Neural progenitor cell (in vitro differentiated cells): ENCODE measurements around the gene KIF26B. TPM values are rescaled to one million over a fixed set of nuclear protein-coding genes. Genes with fewer than 3 reads are reported as not detected.
A peak's percentile ranks its signal among the peaks of the same experiment; 100 is the strongest.

Experiments used
- DNase-seq: peaks from one replicate; pipeline ENCODE4 v3.0.0-alpha.2; 2016; ENCODE audit warnings: low spot score
- H2AFZ ChIP-seq: fragments of 200-600 bp; sonication (generic); replicated peaks from 2 replicates; pipeline ENCODE4 v1.6.1; 2016; ENCODE audit warnings: antibody characterized with exemption
- H3F3A ChIP-seq: fragments of 200-600 bp; sonication (generic); 2 replicates; pipeline ENCODE4 v1.6.1; 2016; ENCODE audit warnings: antibody characterized with exemption, low read depth
- H3K27ac ChIP-seq: fragments of 200-600 bp; sonication (generic); 2 replicates; pipeline ENCODE4 v1.5.1; 2016; ENCODE audit warnings: mild to moderate bottlenecking
- H3K27me3 ChIP-seq: fragments of 200-600 bp; sonication (generic); 2 replicates; pipeline ENCODE4 v1.6.1; 2016; ENCODE audit warnings: mild to moderate bottlenecking, moderate library complexity
- H3K36me3 ChIP-seq: fragments of 200-600 bp; sonication (generic); 2 replicates; pipeline ENCODE4 v1.5.1; 2016
- H3K4me1 ChIP-seq: fragments of 200-600 bp; sonication (generic); 2 replicates; pipeline ENCODE4 v1.6.1; 2016; ENCODE audit warnings: mixed run types
- H3K4me2 ChIP-seq: fragments of 200-600 bp; sonication (generic); 2 replicates; pipeline ENCODE4 v1.6.1; 2016
- H3K4me3 ChIP-seq: fragments of 200-600 bp; sonication (generic); 2 replicates; pipeline ENCODE4 v1.5.1; 2016
- H3K79me2 ChIP-seq: fragments of 200-600 bp; sonication (generic); 2 replicates; pipeline ENCODE4 v1.6.1; 2016; ENCODE audit warnings: low read depth
- H3K9ac ChIP-seq: fragments of 200-600 bp; sonication (generic); 2 replicates; pipeline ENCODE4 v1.6.1; 2016
- H3K9me3 ChIP-seq: fragments of 200-600 bp; sonication (generic); 2 replicates; pipeline ENCODE4 v1.5.1; 2016; ENCODE audit warnings: low read depth
- H4K20me1 ChIP-seq: fragments of 200-600 bp; sonication (generic); 2 replicates; pipeline ENCODE4 v1.6.1; 2016; ENCODE audit warnings: low read depth
- H3K27ac Mint-ChIP-seq: 3 replicates; pipeline ENCODE4 v1.8.0; 2021; ENCODE audit warnings: mixed read lengths
- H3K27me3 Mint-ChIP-seq: 2 replicates; pipeline ENCODE4 v1.8.0; 2022; ENCODE audit warnings: low read depth, mild to moderate bottlenecking, inconsistent platforms, moderate library complexity, mixed read lengths; ENCODE audit not compliant: insufficient read depth
- H3K36me3 Mint-ChIP-seq: 3 replicates; pipeline ENCODE4 v1.8.0; 2021; ENCODE audit warnings: mixed read lengths
- H3K4me1 Mint-ChIP-seq: 3 replicates; pipeline ENCODE4 v1.8.0; 2021; ENCODE audit warnings: mixed read lengths
- H3K4me3 Mint-ChIP-seq: 3 replicates; pipeline ENCODE4 v1.8.0; 2021; ENCODE audit warnings: mild to moderate bottlenecking, moderate library complexity, mixed read lengths
- H3K9me3 Mint-ChIP-seq: 3 replicates; pipeline ENCODE4 v1.8.0; 2020; ENCODE audit warnings: mixed read lengths
- EZH2 ChIP-seq: fragments of 200-600 bp; sonication (generic); IDR thresholded peaks from 2 replicates; pipeline ENCODE4 v1.6.1; 2017; ENCODE audit warnings: antibody characterized with exemption, mild to moderate bottlenecking, moderate library complexity
- EZH2phosphoT487 ChIP-seq: fragments of 200-600 bp; sonication (generic); IDR thresholded peaks from 2 replicates; pipeline ENCODE4 v1.6.1; 2017; ENCODE audit warnings: antibody characterized with exemption
- total RNA-seq: library from RNA; depleted of rRNA; stranded (reverse); fragments of >200 nt; gene quantifications from 2 replicates; pipeline ENCODE4 v1.2.3, GENCODE V29; 2015; ENCODE audit warnings: low replicate concordance
- TF ChIP-seq, protein P1 (sequence below): fragments of 200-600 bp; sonication (generic); IDR thresholded peaks from 2 replicates; pipeline ENCODE4 v1.5.1; 2017; ENCODE audit warnings: antibody characterized with exemption, mild to moderate bottlenecking

Gene KIF26B
- total RNA-seq, 1 donor from 2014 or later: 0.47 TPM

DNA sequence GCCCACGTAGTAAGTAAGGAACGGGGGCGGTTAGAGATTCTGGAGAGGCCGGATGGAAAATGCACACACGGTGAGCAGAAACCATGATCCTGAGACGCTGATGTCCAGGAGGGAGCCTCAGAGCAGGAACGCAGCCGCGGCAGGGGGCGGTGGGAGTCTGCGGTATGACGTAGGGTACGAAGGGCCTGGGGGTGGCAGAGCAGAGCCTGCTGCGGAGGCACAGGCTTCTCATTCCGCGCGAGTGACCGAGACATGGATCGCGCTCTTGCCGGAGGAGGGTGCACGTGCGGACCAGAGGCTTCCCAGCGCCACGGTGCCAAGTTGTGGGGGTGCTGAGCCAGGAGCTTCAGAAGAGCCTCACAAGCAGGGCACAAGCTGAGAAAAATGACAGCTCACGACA lies 176.2 kb downstream of the KIF26B start:
- H3K9me3 Mint-ChIP-seq: no peaks in the 10 kb centered on the region
- Histone ChIP-seq H3K27me3 (peaks cover 2% of the 10 kb centered on the region), H3K4me2 (no peak overlapping the region), H3K36me3 (no peaks in the 10 kb centered on the region), H3K9ac (no peak overlapping the region), H3K79me2 (no peaks in the 10 kb centered on the region), H3K4me3 (no peak overlapping the region), H3K9me3 (no peaks in the 10 kb centered on the region), H3K27ac (no peak overlapping the region), H2AFZ (peak overlapping the region; percentile 52), H3F3A (no peaks in the 10 kb centered on the region), H4K20me1 (no peaks in the 10 kb centered on the region), H3K4me1 (no peaks in the 10 kb centered on the region)
- no peak overlapping the region for H3K4me3 Mint-ChIP-seq
- peak; percentile 14 for DNase-seq
- peaks cover 2% of the 10 kb centered on the region for H3K27me3 Mint-ChIP-seq
- peaks cover 22% of the 10 kb centered on the region for H3K4me1 Mint-ChIP-seq
- TF ChIP-seq, protein P1, sequence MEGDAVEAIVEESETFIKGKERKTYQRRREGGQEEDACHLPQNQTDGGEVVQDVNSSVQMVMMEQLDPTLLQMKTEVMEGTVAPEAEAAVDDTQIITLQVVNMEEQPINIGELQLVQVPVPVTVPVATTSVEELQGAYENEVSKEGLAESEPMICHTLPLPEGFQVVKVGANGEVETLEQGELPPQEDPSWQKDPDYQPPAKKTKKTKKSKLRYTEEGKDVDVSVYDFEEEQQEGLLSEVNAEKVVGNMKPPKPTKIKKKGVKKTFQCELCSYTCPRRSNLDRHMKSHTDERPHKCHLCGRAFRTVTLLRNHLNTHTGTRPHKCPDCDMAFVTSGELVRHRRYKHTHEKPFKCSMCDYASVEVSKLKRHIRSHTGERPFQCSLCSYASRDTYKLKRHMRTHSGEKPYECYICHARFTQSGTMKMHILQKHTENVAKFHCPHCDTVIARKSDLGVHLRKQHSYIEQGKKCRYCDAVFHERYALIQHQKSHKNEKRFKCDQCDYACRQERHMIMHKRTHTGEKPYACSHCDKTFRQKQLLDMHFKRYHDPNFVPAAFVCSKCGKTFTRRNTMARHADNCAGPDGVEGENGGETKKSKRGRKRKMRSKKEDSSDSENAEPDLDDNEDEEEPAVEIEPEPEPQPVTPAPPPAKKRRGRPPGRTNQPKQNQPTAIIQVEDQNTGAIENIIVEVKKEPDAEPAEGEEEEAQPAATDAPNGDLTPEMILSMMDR: no peak
- TF ChIP-seq EZH2: no peak
- TF ChIP-seq EZH2phosphoT487: no peak
- H3K27ac Mint-ChIP-seq: no peak overlapping the region
- peaks cover 3% of the 10 kb centered on the region for H3K36me3 Mint-ChIP-seq

GRCh38 chr1:245332085-245332484 lies 177.3 kb downstream of the KIF26B start:
- peaks cover 22% of the 10 kb centered on the region for H3K4me1 Mint-ChIP-seq
- TF ChIP-seq EZH2phosphoT487: no peak
- TF ChIP-seq, protein P1: no peak
- TF ChIP-seq EZH2: no peak

DNA sequence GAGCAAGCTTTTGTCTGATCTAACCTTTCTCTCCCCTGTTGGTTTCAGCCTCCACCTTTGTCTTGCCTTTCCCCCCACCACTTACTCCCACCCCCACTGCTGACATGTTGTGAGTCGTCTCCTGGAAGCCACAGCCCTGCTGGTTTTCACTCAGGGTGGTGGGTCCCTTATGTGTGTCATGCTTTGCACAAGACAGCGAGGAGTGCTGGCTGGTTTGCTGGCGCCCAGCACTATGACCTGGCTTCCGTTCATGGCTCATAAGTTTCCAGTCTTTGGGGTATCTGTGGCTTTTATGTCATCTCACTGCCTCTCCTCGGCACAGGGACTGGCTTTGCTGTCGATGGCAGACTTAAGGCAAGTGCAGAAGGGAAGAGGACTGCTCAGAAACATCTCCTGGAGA lies 177.7 kb downstream of the KIF26B start:
- H3K27ac Mint-ChIP-seq: no peak overlapping the region
- H3K4me2 ChIP-seq: no peak overlapping the region
- no peak overlapping the region for H3K4me3 Mint-ChIP-seq
- H3K9me3 ChIP-seq: no peaks in the 10 kb centered on the region
- H3K9me3 Mint-ChIP-seq: no peaks in the 10 kb centered on the region
- DNase-seq: no peak
- H3K36me3 ChIP-seq: no peaks in the 10 kb centered on the region
- no peaks in the 10 kb centered on the region for H3K4me1 ChIP-seq
- H3F3A ChIP-seq: no peaks in the 10 kb centered on the region
- peaks cover 4% of the 10 kb centered on the region for H3K27me3 Mint-ChIP-seq
- peaks cover 22% of the 10 kb centered on the region for H3K4me1 Mint-ChIP-seq
- TF ChIP-seq EZH2: no peak
- TF ChIP-seq, protein P1: no peak
- TF ChIP-seq EZH2phosphoT487: no peak
- no peak overlapping the region for H2AFZ ChIP-seq
- no peak overlapping the region for H3K27ac ChIP-seq
- H3K4me3 ChIP-seq: no peak overlapping the region
- H3K79me2 ChIP-seq: no peaks in the 10 kb centered on the region
- H4K20me1 ChIP-seq: no peaks in the 10 kb centered on the region
- peaks cover 9% of the 10 kb centered on the region for H3K27me3 ChIP-seq
- peaks cover 3% of the 10 kb centered on the region for H3K36me3 Mint-ChIP-seq
- H3K9ac ChIP-seq: no peak overlapping the region

More at GRCh38 chr1:245332085-245332484, 177.3 kb downstream of the KIF26B start:
- H3K27ac ChIP-seq: no peak overlapping the region
- no peak overlapping the region for H3K4me2 ChIP-seq
- H3K9ac ChIP-seq: no peak overlapping the region
- peaks cover 3% of the 10 kb centered on the region for H3K36me3 Mint-ChIP-seq
- H3K4me3 Mint-ChIP-seq: no peak overlapping the region
- no peaks in the 10 kb centered on the region for H3K79me2 ChIP-seq
- no peaks in the 10 kb centered on the region for H3K9me3 Mint-ChIP-seq
- no peaks in the 10 kb centered on the region for H3F3A ChIP-seq
- H3K36me3 ChIP-seq: no peaks in the 10 kb centered on the region
- no peaks in the 10 kb centered on the region for H3K9me3 ChIP-seq
- H3K4me1 ChIP-seq: no peaks in the 10 kb centered on the region
- H2AFZ ChIP-seq: no peak overlapping the region
- H3K4me3 ChIP-seq: no peak overlapping the region
- H4K20me1 ChIP-seq: no peaks in the 10 kb centered on the region
- peaks cover 4% of the 10 kb centered on the region for H3K27me3 Mint-ChIP-seq
- peaks cover 9% of the 10 kb centered on the region for H3K27me3 ChIP-seq
- DNase-seq: no peak
- H3K27ac Mint-ChIP-seq: no peak overlapping the region
